Right renal pelvis (tissue), 4 donors: ENCODE data around the gene AIMP1. TPM values are rescaled to one million over a fixed set of nuclear protein-coding genes. Genes with fewer than 3 reads are reported as not detected.

Source experiments
- DNase-seq, 4 donors: peaks; one replicate each; pipeline ENCODE4 v3.0.0-alpha.2; 2013; ENCODE audit warnings: low read depth in 4 of 4, low spot score in 3 of 4, missing footprints in 1 of 4
- polyA plus RNA-seq, 4 donors: library from polyadenylated mRNA; unstranded; fragments of 120-200 nt; gene quantifications; one replicate each; pipeline ENCODE4 v1.2.1, GENCODE V29; 2013; ENCODE audit not compliant: insufficient read length in 4 of 4

The AIMP1 gene
- polyA plus RNA-seq = 10 to 100 TPM; 69.7 to 79.9 (median 74.3) TPM

GRCh38 chr4:106315968-106316772, at the start of gene AIMP1, which contains the start of gene TBCK:
AIMP1 (plus strand) TSS chr4:106316550; CDS start chr4:106325010, 8,460 bp downstream.
TBCK (minus strand) TSS chr4:106316209; CDS start chr4:106308960, 7,249 bp downstream.
- peak; percentile 92 to 94 (median 93) for DNase-seq

GRCh38 chr4:106268786-106269185, 47.6 kb upstream of the AIMP1 start:
- DNase-seq = no peak

GRCh38 chr4:106269711-106270110, 46.6 kb upstream of the AIMP1 start:
- no peak for DNase-seq

GRCh38 chr4:106270736-106271135, 45.6 kb upstream of the AIMP1 start:
- no peak for DNase-seq

GRCh38 chr4:106273831-106274230, 42.5 kb upstream of the AIMP1 start:
- no peak for DNase-seq

GRCh38 chr4:106277140-106277675, 39.1 kb upstream of the AIMP1 start:
- no peak for DNase-seq

GRCh38 chr4:106284227-106284626, 32.1 kb upstream of the AIMP1 start:
- DNase-seq = no peak

- DNase-seq = no peak
Observed at GRCh38 chr4:106286611-106287010, 29.7 kb upstream of the AIMP1 start.

- DNase-seq = peak in 3 of 4 donors; percentile 11 to 25 (median 18)
Observed at GRCh38 chr4:106287353-106287969, 28.9 kb upstream of the AIMP1 start.

GRCh38 chr4:106289737-106290136, 26.6 kb upstream of the AIMP1 start:
- no peak for DNase-seq

GRCh38 chr4:106291678-106292077, 24.7 kb upstream of the AIMP1 start:
- DNase-seq = no peak

- no peak for DNase-seq
Observed at GRCh38 chr4:106294062-106294461, 22.3 kb upstream of the AIMP1 start.

- DNase-seq = no peak
Observed at GRCh38 chr4:106297245-106298035, 18.9 kb upstream of the AIMP1 start.

- DNase-seq = no peak
Observed at GRCh38 chr4:106299977-106300376, 16.4 kb upstream of the AIMP1 start.

GRCh38 chr4:106301393-106302061, 14.8 kb upstream of the AIMP1 start:
- DNase-seq = no peak

GRCh38 chr4:106302062-106302438, 14.3 kb upstream of the AIMP1 start:
- DNase-seq = no peak

GRCh38 chr4:106303548-106304281, 12.6 kb upstream of the AIMP1 start:
- no peak for DNase-seq

- DNase-seq = no peak
Observed at GRCh38 chr4:106304632-106305031, 11.7 kb upstream of the AIMP1 start.

GRCh38 chr4:106305435-106306055, 10.8 kb upstream of the AIMP1 start:
- no peak for DNase-seq
